ENCODE measurements around the gene C2orf78.

C2orf78 gene

GRCh38 chr2:73850009-73850408, 66.0 kb downstream of the C2orf78 start:
- no peak for DNase-seq (ENCODE audit: low read depth)
- TF ChIP-seq, protein P1, sequence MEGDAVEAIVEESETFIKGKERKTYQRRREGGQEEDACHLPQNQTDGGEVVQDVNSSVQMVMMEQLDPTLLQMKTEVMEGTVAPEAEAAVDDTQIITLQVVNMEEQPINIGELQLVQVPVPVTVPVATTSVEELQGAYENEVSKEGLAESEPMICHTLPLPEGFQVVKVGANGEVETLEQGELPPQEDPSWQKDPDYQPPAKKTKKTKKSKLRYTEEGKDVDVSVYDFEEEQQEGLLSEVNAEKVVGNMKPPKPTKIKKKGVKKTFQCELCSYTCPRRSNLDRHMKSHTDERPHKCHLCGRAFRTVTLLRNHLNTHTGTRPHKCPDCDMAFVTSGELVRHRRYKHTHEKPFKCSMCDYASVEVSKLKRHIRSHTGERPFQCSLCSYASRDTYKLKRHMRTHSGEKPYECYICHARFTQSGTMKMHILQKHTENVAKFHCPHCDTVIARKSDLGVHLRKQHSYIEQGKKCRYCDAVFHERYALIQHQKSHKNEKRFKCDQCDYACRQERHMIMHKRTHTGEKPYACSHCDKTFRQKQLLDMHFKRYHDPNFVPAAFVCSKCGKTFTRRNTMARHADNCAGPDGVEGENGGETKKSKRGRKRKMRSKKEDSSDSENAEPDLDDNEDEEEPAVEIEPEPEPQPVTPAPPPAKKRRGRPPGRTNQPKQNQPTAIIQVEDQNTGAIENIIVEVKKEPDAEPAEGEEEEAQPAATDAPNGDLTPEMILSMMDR (conservative IDR thresholded peaks at IDR 0.05; ENCODE audit: control insufficient read depth, insufficient read depth, low read depth, low read length), result no peak

GRCh38 chr2:73851274-73851673, 67.3 kb downstream of the C2orf78 start:
- TF ChIP-seq, protein P1 (conservative IDR thresholded peaks at IDR 0.05; ENCODE audit: control insufficient read depth, insufficient read depth, low read depth, low read length), result peak; percentile 25
- H3K4me3 ChIP-seq (ENCODE audit: control insufficient read depth, low read depth, low read length), result no peak overlapping the region
- no peak for DNase-seq (ENCODE audit: low read depth)

More at GRCh38 chr2:73850009-73850408, 66.0 kb downstream of the C2orf78 start:
- H3K4me3 ChIP-seq (ENCODE audit: control insufficient read depth, low read depth, low read length), result no peak overlapping the region

DNA sequence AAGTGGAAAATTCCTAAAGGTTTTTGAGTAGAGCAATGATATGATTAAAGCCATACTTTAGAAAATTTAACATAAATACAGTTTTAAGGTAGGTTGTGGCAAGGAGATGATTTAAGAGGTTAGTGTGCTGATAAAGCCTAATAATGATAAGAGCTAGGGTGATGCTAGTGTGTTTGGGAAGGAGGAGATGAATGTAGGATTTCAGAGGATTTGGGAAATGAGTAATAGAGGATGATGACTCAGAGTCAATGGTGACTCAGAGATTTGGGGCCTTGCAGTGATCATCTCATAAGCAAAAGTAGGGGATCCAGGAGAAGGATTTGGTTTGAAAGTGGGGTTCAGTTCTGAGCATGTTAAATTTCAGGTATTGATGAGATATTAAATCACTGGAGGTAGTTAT, 68.0 kb downstream of the C2orf78 start:
- TF ChIP-seq, protein P1 (conservative IDR thresholded peaks at IDR 0.05; ENCODE audit: control insufficient read depth, insufficient read depth, low read depth, low read length), result no peak
- peak; percentile 89 for DNase-seq (ENCODE audit: low read depth)
- no peak overlapping the region for H3K4me3 ChIP-seq (ENCODE audit: control insufficient read depth, low read depth, low read length)

DNA sequence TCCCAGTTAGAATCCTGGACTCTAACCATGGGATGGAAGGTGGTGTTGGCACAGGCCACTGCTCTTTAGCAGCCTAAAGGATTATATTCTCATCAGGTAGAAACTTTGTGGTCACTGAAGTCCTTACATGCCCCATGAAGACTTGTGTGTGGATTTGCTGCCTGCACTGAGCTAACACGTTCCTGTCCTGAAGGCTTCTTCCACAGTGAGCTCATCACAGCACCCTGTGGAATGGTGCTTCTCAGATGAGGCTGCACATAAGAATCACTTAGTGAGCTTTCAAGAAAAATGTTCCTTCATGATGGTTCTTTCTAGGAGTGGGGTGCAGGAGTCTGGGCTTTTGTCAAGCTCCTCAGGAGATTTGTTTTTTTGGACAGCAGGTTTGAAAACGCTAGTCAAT, 71.5 kb downstream of the C2orf78 start:
- peak; percentile 7 for DNase-seq (ENCODE audit: low read depth)
- TF ChIP-seq, protein P1 (conservative IDR thresholded peaks at IDR 0.05; ENCODE audit: control insufficient read depth, insufficient read depth, low read depth, low read length), result no peak
- no peak overlapping the region for H3K4me3 ChIP-seq (ENCODE audit: control insufficient read depth, low read depth, low read length)

DNA sequence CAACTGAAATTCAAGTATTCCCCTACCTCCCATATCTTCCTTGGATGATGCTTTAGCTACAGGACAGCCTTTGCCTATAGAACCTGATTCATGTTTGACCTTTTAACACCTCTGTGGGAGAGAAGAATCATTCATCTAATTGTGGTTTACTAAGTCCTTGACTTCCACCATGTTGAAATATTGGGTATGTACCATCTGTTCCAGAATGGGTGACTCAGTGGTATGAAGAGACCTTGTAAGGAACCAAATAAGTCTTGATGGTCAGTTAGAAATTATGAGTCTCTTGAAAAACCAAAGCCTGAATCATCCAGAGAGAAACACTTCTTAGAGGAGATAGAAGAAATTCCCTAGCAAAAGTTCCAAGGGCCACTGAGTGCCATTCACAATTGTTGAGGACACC, 72.2 kb downstream of the C2orf78 start:
- peak; percentile 99 for DNase-seq (ENCODE audit: low read depth)
- no peak overlapping the region for H3K4me3 ChIP-seq (ENCODE audit: control insufficient read depth, low read depth, low read length)
- TF ChIP-seq, protein P1 (conservative IDR thresholded peaks at IDR 0.05; ENCODE audit: control insufficient read depth, insufficient read depth, low read depth, low read length), result no peak

DNA sequence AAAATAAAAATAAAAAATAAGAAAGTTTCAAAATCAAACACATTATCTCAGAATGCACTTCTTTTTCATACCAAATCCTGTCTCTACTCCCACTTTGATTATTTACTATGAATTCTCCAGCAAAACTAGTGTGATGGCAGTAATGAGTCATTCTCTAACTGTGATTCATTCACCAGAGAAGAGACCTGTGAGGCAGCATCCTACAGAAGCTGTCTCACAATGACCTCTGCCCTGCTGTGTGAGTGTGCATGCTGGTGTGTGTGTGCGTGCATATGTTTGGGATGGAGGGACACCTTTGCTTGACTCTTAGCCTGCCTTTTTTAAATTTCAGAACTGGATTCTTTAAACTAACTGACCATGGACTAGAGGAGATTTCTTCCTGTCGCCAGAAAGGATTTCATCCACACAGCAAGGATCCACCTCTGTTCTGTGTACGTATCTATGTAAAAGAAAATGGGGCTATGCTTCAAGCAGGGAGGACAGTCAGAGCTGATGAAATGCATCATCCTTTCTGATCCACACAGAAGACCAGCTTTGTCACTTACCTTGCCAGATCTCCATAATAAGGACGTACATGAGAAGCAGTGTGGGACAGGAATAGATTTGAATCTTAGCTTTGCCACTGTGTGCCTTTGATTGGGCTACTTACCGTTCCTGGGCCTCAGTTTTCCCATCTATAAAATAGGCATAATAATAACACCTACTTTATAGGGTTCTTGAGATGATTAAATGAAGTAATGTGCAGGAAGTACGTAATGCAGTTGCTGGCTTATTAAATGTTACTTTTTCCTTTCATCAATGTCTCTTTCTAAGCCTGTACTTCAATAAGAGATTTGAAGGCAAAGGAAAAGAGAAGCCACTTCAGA, 76.0 kb downstream of the C2orf78 start:
- TF ChIP-seq, protein P1 (conservative IDR thresholded peaks at IDR 0.05; ENCODE audit: control insufficient read depth, insufficient read depth, low read depth, low read length), result no peak
- DNase-seq (ENCODE audit: low read depth), result peak; percentile 94
- H3K4me3 ChIP-seq (ENCODE audit: control insufficient read depth, low read depth, low read length), result no peak overlapping the region
